Tibial nerve (tissue), 4 donors: ENCODE results near the gene C1R. TPM values are rescaled to one million over a fixed set of nuclear protein-coding genes. Genes with fewer than 3 reads are reported as not detected.

Experiments used
- DNase-seq, 2 donors: peaks; one replicate each; pipeline ENCODE4 v3.0.0-alpha.2; 2019; ENCODE audit warnings: low spot score in 2 of 2
- H3K27ac ChIP-seq, 4 donors: fragments of 200-600 bp; sonication (generic) in 3 of 4; one replicate each; pipeline ENCODE4 v1.5.1; 2017 to 2019; ENCODE audit warnings: mild to moderate bottlenecking in 1 of 4
- H3K27me3 ChIP-seq, 2 donors: fragments of 200-600 bp; sonication (generic) in 1 of 2; one replicate each; pipeline versions ENCODE4 v1.5.1 to v1.6.0; 2017 to 2019
- H3K36me3 ChIP-seq, 3 donors: fragments of 200-600 bp; sonication (generic); one replicate each; pipeline ENCODE4 v1.5.1; 2018 to 2019
- H3K4me1 ChIP-seq, 4 donors: fragments of 200-600 bp; sonication (generic) in 3 of 4; one replicate each; pipeline ENCODE4 v1.5.1; 2017 to 2019
- H3K4me3 ChIP-seq, 4 donors: fragments of 200-600 bp; sonication (generic) in 3 of 4; one replicate each; pipeline ENCODE4 v1.5.1; 2017 to 2019; ENCODE audit warnings: mild to moderate bottlenecking in 1 of 4, moderate library complexity in 1 of 4
- H3K9me3 ChIP-seq, 4 donors: fragments of 200-600 bp; sonication (generic) in 3 of 4; one replicate each; pipeline ENCODE4 v1.5.1; 2017 to 2019
- EP300 ChIP-seq, 2 donors: sonication (generic); formaldehyde crosslinking; IDR thresholded peaks; one replicate each; pipeline ENCODE4 v1.6.1; 2017; ENCODE audit warnings: antibody characterized with exemption in 2 of 2, mild to moderate bottlenecking in 1 of 2
- POLR2A ChIP-seq, 2 donors: fragments of 450-650 bp; IDR thresholded peaks; one replicate each; pipeline ENCODE4 v1.6.1; 2017; ENCODE audit warnings: antibody characterized with exemption in 2 of 2, mild to moderate bottlenecking in 2 of 2, moderate library complexity in 2 of 2
- WGBS, 2 donors: methylation state at CpG; one replicate each; pipeline ENCODE4 v1.1.5; 2018; 5-methylcytosine and 5-hydroxymethylcytosine counted together
- total RNA-seq, 4 donors: library from RNA; depleted of rRNA; stranded (reverse); fragments of >200 nt; gene quantifications; one replicate each; pipeline ENCODE4 v1.1.0, GENCODE V29; 2016
- TF ChIP-seq, protein P1 (sequence below), 5 experiments: fragments of 200-600 bp in 3 of 5; fragments of 450-650 bp in 2 of 5; sonication (generic) in 3 of 5; IDR thresholded peaks; one replicate each; pipeline ENCODE4 v1.5.1; 2016 to 2019; ENCODE audit warnings: antibody characterized with exemption in 5 of 5, mild to moderate bottlenecking in 3 of 5, moderate library complexity in 2 of 5

Gene C1R
- total RNA-seq, 4 donors from 2014 or later: 528 to 1,237 (median 593) TPM

DNA sequence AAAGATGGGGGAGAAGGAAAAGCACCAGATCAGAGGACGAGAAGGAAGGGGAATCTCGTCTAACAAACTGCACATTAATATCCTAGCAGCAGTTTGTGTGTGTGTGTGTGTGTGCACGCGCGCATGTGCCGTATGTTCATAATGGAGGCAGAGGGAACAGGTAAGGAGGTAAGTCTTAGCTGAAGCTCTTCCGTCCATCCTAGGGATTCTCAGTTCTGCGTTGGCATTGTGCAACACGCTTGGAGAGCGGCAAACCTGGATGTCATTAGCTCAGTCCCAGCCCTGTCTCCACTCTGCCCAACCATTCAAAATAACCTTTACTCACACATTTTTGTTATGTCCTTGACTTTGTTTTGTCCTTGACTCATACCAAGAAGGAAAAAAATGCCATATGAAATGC, 1.6 kb upstream of the C1R start:
- Histone ChIP-seq H3K27ac (peak overlapping the region in 3 of 4 donors; percentile 13 to 91 (median 64)), H3K27me3 (no peaks in the 10 kb centered on the region), H3K9me3 (no peaks in the 10 kb centered on the region), H3K36me3 (peaks cover 0 to 35% (median 0%) of the 10 kb centered on the region in 3 donors), H3K4me1 (peaks cover 0 to 52% (median 17%) of the 10 kb centered on the region in 4 donors), H3K4me3 (no peak overlapping the region)
- WGBS, 2 donors: 62 to 70% methylated on average over 10 of the region's 10 CpGs
- peak in 1 of 2 donors; percentile 55 for DNase-seq
- TF ChIP-seq EP300 (IDR thresholded peaks at IDR 0.05) (peak in 1 of 2 donors; percentile 72), POLR2A (IDR thresholded peaks at IDR 0.05) (no peak)

DNA sequence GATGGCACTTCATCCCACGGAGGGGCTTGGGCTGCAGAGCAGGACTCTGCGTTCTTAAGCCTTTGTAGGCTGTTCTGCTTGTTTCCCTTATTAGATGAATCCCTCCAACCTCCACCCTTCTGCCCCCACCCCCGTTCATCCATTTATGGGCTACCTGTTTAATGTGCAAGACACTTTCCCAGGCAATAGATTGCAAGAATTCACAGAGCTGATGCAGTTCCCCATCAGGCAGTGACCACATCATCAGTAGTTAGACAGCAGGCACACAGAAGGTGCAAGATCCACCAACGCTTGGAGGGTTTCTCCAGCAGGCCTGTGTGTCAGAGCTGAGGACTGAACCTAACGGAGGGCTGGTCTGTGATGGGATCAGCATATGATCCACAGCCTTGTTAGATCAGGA, 1.2 kb upstream of the C1R start:
- TF ChIP-seq EP300 (IDR thresholded peaks at IDR 0.05): no peak
- TF ChIP-seq POLR2A (IDR thresholded peaks at IDR 0.05): no peak
- TF ChIP-seq, protein P1, sequence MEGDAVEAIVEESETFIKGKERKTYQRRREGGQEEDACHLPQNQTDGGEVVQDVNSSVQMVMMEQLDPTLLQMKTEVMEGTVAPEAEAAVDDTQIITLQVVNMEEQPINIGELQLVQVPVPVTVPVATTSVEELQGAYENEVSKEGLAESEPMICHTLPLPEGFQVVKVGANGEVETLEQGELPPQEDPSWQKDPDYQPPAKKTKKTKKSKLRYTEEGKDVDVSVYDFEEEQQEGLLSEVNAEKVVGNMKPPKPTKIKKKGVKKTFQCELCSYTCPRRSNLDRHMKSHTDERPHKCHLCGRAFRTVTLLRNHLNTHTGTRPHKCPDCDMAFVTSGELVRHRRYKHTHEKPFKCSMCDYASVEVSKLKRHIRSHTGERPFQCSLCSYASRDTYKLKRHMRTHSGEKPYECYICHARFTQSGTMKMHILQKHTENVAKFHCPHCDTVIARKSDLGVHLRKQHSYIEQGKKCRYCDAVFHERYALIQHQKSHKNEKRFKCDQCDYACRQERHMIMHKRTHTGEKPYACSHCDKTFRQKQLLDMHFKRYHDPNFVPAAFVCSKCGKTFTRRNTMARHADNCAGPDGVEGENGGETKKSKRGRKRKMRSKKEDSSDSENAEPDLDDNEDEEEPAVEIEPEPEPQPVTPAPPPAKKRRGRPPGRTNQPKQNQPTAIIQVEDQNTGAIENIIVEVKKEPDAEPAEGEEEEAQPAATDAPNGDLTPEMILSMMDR (IDR thresholded peaks at IDR 0.05): no peak
- H3K4me3 ChIP-seq: no peak overlapping the region
- peaks cover 0 to 36% (median 0%) of the 10 kb centered on the region in 3 donors for H3K36me3 ChIP-seq
- no peak for DNase-seq
- H3K4me1 ChIP-seq: peaks cover 0 to 52% (median 17%) of the 10 kb centered on the region in 4 donors
- peak overlapping the region in 3 of 4 donors; percentile 64 to 91 (median 76) for H3K27ac ChIP-seq
- H3K27me3 ChIP-seq: no peaks in the 10 kb centered on the region
- no peaks in the 10 kb centered on the region for H3K9me3 ChIP-seq
- 61 to 64% methylated on average over 5 of the region's 5 CpGs for WGBS, 2 donors

DNA sequence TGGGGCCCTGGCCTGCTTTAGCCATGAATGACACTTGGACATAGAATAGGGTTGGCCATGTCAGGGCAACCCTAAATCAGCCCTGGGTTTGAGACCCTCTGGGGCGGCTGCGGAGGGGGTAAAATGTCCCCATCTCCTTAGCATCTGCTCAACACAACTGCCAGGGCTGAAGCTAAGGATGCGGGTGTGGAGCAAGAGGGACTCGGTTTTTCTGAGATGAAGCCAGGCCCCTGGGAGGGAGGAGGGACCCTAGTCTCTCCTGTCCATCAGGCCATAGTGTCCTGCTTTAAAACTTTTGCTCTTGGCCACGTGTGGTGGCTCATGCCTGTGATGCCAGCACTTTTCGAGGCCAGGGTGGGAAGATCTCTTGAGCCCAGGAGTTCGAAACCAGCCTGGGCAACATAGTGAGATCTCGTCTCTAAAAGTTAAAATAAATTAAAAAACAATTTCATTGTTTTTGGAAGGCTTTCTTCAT, 778 bp upstream of the C1R start:
- Histone ChIP-seq H3K4me3 (peak overlapping the region in 2 of 4 donors; percentile 50 to 57), H3K4me1 (peaks cover 0 to 52% (median 17%) of the 10 kb centered on the region in 4 donors), H3K36me3 (peaks cover 0 to 36% (median 0%) of the 10 kb centered on the region in 3 donors), H3K9me3 (no peaks in the 10 kb centered on the region), H3K27me3 (no peaks in the 10 kb centered on the region), H3K27ac (peak overlapping the region; percentile 32 to 91 (median 81))
- 72 to 80% methylated on average over 8 of the region's 8 CpGs for WGBS, 2 donors
- TF ChIP-seq, protein P1 (IDR thresholded peaks at IDR 0.05): no peak
- no peak for TF ChIP-seq EP300 (IDR thresholded peaks at IDR 0.05)
- TF ChIP-seq POLR2A (IDR thresholded peaks at IDR 0.05): no peak
- DNase-seq: no peak

DNA sequence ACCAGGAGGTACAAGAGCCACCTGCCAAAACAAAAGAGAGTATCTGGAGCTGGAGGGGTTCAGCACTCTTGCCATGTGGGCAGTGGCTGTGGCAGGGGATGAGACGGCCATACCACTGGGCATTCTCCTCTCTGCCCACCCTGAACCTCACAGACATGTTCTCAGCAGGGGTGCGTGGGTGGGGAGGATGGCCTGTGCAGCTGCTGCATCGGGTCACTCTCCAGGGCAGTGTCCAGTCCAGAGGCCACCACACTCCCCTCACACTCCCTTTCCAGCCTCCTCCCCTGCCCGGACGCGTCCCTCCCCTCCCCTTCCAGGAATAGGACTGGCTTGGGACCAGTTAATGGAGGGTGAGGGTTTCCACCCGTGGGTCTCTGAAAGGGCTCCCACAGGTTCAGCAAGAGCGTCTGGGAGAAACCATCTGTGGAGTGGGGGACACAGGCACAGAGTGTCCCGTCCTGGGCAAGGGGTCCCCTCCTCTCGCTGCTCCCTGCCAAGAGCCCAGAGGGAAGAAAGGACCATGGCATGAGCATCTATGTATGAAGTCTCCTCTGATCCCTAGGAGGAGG, 501 bp downstream of the C1R start:
- 0 to 23% methylated on average over 7 to 10 of the region's 10 CpGs for WGBS, 2 donors
- H3K36me3 ChIP-seq: peaks cover 0 to 37% (median 0%) of the 10 kb centered on the region in 3 donors
- DNase-seq: no peak
- peak overlapping the region; percentile 22 to 57 (median 54) for H3K4me3 ChIP-seq
- peak overlapping the region; percentile 40 to 91 (median 81) for H3K27ac ChIP-seq
- no peaks in the 10 kb centered on the region for H3K27me3 ChIP-seq
- TF ChIP-seq, protein P1 (IDR thresholded peaks at IDR 0.05): no peak
- TF ChIP-seq POLR2A (IDR thresholded peaks at IDR 0.05) (no peak), EP300 (IDR thresholded peaks at IDR 0.05) (no peak)
- peaks cover 0 to 52% (median 17%) of the 10 kb centered on the region in 4 donors for H3K4me1 ChIP-seq
- no peaks in the 10 kb centered on the region for H3K9me3 ChIP-seq

DNA sequence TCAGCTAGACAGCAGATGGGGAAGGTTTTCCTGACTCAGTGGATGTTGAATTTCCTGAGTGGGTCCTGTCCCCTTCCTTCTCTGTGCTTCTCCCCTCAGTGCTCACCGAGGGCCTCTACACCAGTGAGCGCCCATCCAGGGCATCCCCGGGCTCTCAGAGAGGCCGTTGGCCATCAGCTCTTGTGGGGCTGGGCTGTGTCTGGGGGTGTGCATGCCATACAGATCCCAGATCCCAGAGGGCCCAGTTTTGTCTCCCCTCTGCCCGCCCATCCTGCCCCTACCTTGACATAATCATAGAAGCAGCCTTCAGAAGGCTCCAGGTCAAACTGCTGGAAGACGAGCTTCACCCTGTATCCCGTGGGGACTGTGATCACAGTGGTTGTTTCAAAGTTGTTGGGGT, 1.1 kb downstream of the C1R start:
- 73% methylated on average over 7 of the region's 7 CpGs for WGBS, 2 donors

More for the DNA sequence above, 1.1 kb downstream of the C1R start:
- no peaks in the 10 kb centered on the region for H3K9me3 ChIP-seq
- peaks cover 0 to 38% (median 0%) of the 10 kb centered on the region in 3 donors for H3K36me3 ChIP-seq
- no peaks in the 10 kb centered on the region for H3K27me3 ChIP-seq
- H3K4me1 ChIP-seq: peaks cover 0 to 52% (median 17%) of the 10 kb centered on the region in 4 donors
- H3K27ac ChIP-seq: peak overlapping the region; percentile 40 to 91 (median 81)
- no peak for TF ChIP-seq POLR2A (IDR thresholded peaks at IDR 0.05)
- TF ChIP-seq EP300 (IDR thresholded peaks at IDR 0.05): no peak
- TF ChIP-seq, protein P1 (IDR thresholded peaks at IDR 0.05): no peak
- peak overlapping the region; percentile 22 to 57 (median 54) for H3K4me3 ChIP-seq
- no peak for DNase-seq
